Adrenal gland (tissue), 5 donors: Measurements from ENCODE around the gene PAN3.
"Not testable (repeated sequence)": the region's sequence is repeated elsewhere in the genome, so short reads cannot be mapped to it uniquely, and the experiment has no call there.

Source experiments
- CTCF ChIP-seq, 6 experiments: fragments of 450-650 bp in 4 of 6; fragments of 200-600 bp in 2 of 6; sonication (generic) in 1 of 6; IDR thresholded peaks; 1 replicate in 5 of 6; 2 replicates in 1 of 6; pipeline versions ENCODE4 v1.5.1 to v1.8.0; 2016 to 2021; ENCODE audit warnings: antibody characterized with exemption in 6 of 6, mild to moderate bottlenecking in 2 of 6, moderate library complexity in 1 of 6
- POLR2A ChIP-seq, 2 donors: fragments of 450-650 bp; IDR thresholded peaks; one replicate each; pipeline ENCODE4 v1.6.1; 2017; ENCODE audit warnings: antibody characterized with exemption in 2 of 2, mild to moderate bottlenecking in 2 of 2, moderate library complexity in 1 of 2
- donor health status: DM: no; HTN: no; CAD: no.

- not testable (repeated sequence) for TF ChIP-seq CTCF, POLR2A (IDR thresholded peaks at IDR 0.05)
These were observed 3.2 kb downstream of the PAN3 start for GRCh38 chr13:28141542-28141941.
